OCI-LY1 (cell line): ENCODE data around the gene MMRN2.

Experiments
- H2AFZ ChIP-seq: fragments of 200-600 bp; sonication (generic), shearing (Covaris generic); 2 replicates; pipeline ENCODE4 v1.6.0; 2014; ENCODE audit warnings: antibody characterized with exemption, mild to moderate bottlenecking, low read length
- H3F3A ChIP-seq: fragments of 200-600 bp; sonication (generic), shearing (Covaris generic); 2 replicates; pipeline ENCODE4 v1.6.0; 2014; ENCODE audit warnings: mild to moderate bottlenecking, antibody characterized with exemption, low read length, moderate library complexity; ENCODE audit not compliant: insufficient read depth
- H3K27ac ChIP-seq: fragments of 200-600 bp; sonication (generic); 2 replicates; pipeline ENCODE4 v1.5.1; 2014; ENCODE audit warnings: low read length, mixed run types, mild to moderate bottlenecking, low read depth; ENCODE audit not compliant: poor library complexity, severe bottlenecking
- H3K27me3 ChIP-seq: fragments of 200-600 bp; sonication (generic); 2 replicates; pipeline ENCODE4 v1.6.0; 2014; ENCODE audit warnings: antibody characterized with exemption, mild to moderate bottlenecking, low read length, moderate library complexity; ENCODE audit not compliant: insufficient read depth
- H3K36me3 ChIP-seq: fragments of 200-600 bp; sonication (generic); 2 replicates; pipeline ENCODE4 v1.6.1; 2014; ENCODE audit warnings: mild to moderate bottlenecking, antibody characterized with exemption, low read length, moderate library complexity, mixed read lengths; ENCODE audit not compliant: insufficient read depth
- H3K4me1 ChIP-seq: fragments of 200-600 bp; sonication (generic); 2 replicates; pipeline ENCODE4 v1.5.1; 2014; ENCODE audit warnings: mild to moderate bottlenecking, low read length, moderate library complexity; ENCODE audit not compliant: insufficient read depth, severe bottlenecking
- H3K4me2 ChIP-seq: fragments of 200-600 bp; sonication (generic), shearing (Covaris generic); 2 replicates; pipeline ENCODE4 v1.6.1; 2014; ENCODE audit warnings: low read length
- H3K4me3 ChIP-seq: fragments of 200-600 bp; sonication (generic); 2 replicates; pipeline ENCODE4 v1.5.1; 2014; ENCODE audit warnings: low read length, low read depth, mild to moderate bottlenecking, mixed read lengths; ENCODE audit not compliant: poor library complexity, severe bottlenecking
- H3K79me2 ChIP-seq: fragments of 200-600 bp; shearing (Covaris generic); 2 replicates; pipeline ENCODE4 v1.6.1; 2016; ENCODE audit warnings: mixed run types, low read length, mixed read lengths; ENCODE audit not compliant: insufficient read depth
- H3K9ac ChIP-seq: fragments of 200-600 bp; sonication (generic), shearing (Covaris generic); 2 replicates; pipeline ENCODE4 v1.6.1; 2014; ENCODE audit warnings: mild to moderate bottlenecking, low read length, mixed read lengths
- H3K9me2 ChIP-seq: fragments of 200-600 bp; sonication (generic), shearing (Covaris generic); 2 replicates; pipeline ENCODE4 v1.6.1; 2014; ENCODE audit warnings: low read depth, mild to moderate bottlenecking, low read length, mixed read lengths
- H3K9me3 ChIP-seq: fragments of 200-600 bp; shearing (Covaris generic); 2 replicates; pipeline ENCODE4 v1.6.1; 2014; ENCODE audit warnings: low read length, mixed read lengths
- H4K20me1 ChIP-seq: fragments of 200-600 bp; sonication (generic), shearing (Covaris generic); 2 replicates; pipeline ENCODE4 v1.6.0; 2016; ENCODE audit warnings: mild to moderate bottlenecking, low read length; ENCODE audit not compliant: insufficient read depth
- CTCF ChIP-seq: fragments of 200-600 bp; sonication (generic), shearing (Covaris generic); IDR thresholded peaks from 2 replicates; pipeline ENCODE4 v1.5.1; 2017; ENCODE audit warnings: mild to moderate bottlenecking, antibody characterized with exemption, low read length, moderate library complexity, mixed read lengths
- EZH2 ChIP-seq: fragments of 200-600 bp; sonication (generic), shearing (Covaris generic); IDR thresholded peaks from 2 replicates; pipeline ENCODE4 v1.8.0; 2017; ENCODE audit warnings: borderline replicate concordance, mixed run types, mild to moderate bottlenecking, antibody characterized with exemption, low read length, moderate library complexity, mixed read lengths

The MMRN2 gene

GRCh38 chr10:86958116-86958900 is 893 bp upstream of the MMRN2 start, which contains the start of gene SNCG:
Gene SNCG (plus strand): TSS chr10:86958599. CDS start chr10:86958698, 99 bp downstream.
- Histone ChIP-seq H2AFZ (no peak within 1 kb of the TSS), H3K9me2 (no peaks in the 10 kb centered on the region), H3K27ac (no peak within 1 kb of the TSS), H3K36me3 (no peaks in the 10 kb centered on the region), H3K27me3 (no peaks in the 10 kb centered on the region), H3K4me3 (no peak within 1 kb of the TSS), H4K20me1 (no peaks in the 10 kb centered on the region), H3K9ac (no peak within 1 kb of the TSS), H3K79me2 (no peaks in the 10 kb centered on the region), H3F3A (no peaks in the 10 kb centered on the region), H3K4me1 (peaks cover 6% of the 10 kb centered on the region), H3K4me2 (no peak within 1 kb of the TSS), H3K9me3 (no peaks in the 10 kb centered on the region)
- TF ChIP-seq EZH2, result no peak
- no peak for TF ChIP-seq CTCF

- peaks cover 6% of the 10 kb centered on the region for H3K4me1 ChIP-seq
- TF ChIP-seq CTCF (no peak), EZH2 (no peak)
- H3K9ac ChIP-seq, result no peak overlapping the region
Observed at GRCh38 chr10:86956848-86957448, 467 bp downstream of the MMRN2 start.

GRCh38 chr10:86956195-86956847 is 1.1 kb downstream of the MMRN2 start:
- peaks cover 6% of the 10 kb centered on the region for H3K4me1 ChIP-seq

More at GRCh38 chr10:86956848-86957448, 467 bp downstream of the MMRN2 start:
- H3K79me2 ChIP-seq, result no peaks in the 10 kb centered on the region
- no peaks in the 10 kb centered on the region; the same call in 1 of the 2 replicates for H3K36me3 ChIP-seq
- H3F3A ChIP-seq, result no peaks in the 10 kb centered on the region
- no peak overlapping the region for H3K4me3 ChIP-seq
- no peak overlapping the region for H2AFZ ChIP-seq
- H3K9me2 ChIP-seq, result no peaks in the 10 kb centered on the region
- H3K4me2 ChIP-seq, result no peak overlapping the region
- H3K27me3 ChIP-seq, result no peaks in the 10 kb centered on the region; the same call in 1 of the 2 replicates
- H3K9me3 ChIP-seq, result no peaks in the 10 kb centered on the region
- H3K27ac ChIP-seq, result no peak overlapping the region
- no peaks in the 10 kb centered on the region for H4K20me1 ChIP-seq

More at GRCh38 chr10:86956195-86956847, 1.1 kb downstream of the MMRN2 start:
- H3K27ac ChIP-seq, result no peak overlapping the region
- no peak overlapping the region for H3K9ac ChIP-seq
- no peak overlapping the region for H2AFZ ChIP-seq
- H3K9me2 ChIP-seq, result no peaks in the 10 kb centered on the region
- no peaks in the 10 kb centered on the region for H4K20me1 ChIP-seq
- H3K79me2 ChIP-seq, result no peaks in the 10 kb centered on the region
- H3K27me3 ChIP-seq, result no peaks in the 10 kb centered on the region; the same call in 1 of the 2 replicates
- no peak overlapping the region for H3K4me2 ChIP-seq
- no peaks in the 10 kb centered on the region for H3K9me3 ChIP-seq
- H3K36me3 ChIP-seq, result no peaks in the 10 kb centered on the region; the same call in 1 of the 2 replicates
- no peak overlapping the region for H3K4me3 ChIP-seq
- no peaks in the 10 kb centered on the region for H3F3A ChIP-seq
- TF ChIP-seq EZH2, result no peak
- TF ChIP-seq CTCF, result no peak
